ENCODE measurements around the gene VAPA. TPM values are rescaled to one million over a fixed set of nuclear protein-coding genes. Genes with fewer than 3 reads are reported as not detected.

Gene VAPA
- total RNA-seq = 171 and 242 TPM in 2 replicates

GRCh38 chr18:9913526-9914333, at the start of gene VAPA:
Gene VAPA, plus strand, starts transcription at chr18:9914016. Its CDS starts 241 bp downstream, at chr18:9914257.

GRCh38 chr18:9885170-9886004, 28.4 kb upstream of the VAPA start, which contains the start of gene TXNDC2:
Gene TXNDC2, plus strand, starts transcription at chr18:9885973. Its CDS starts 708 bp downstream, at chr18:9886681.

Other genes with a start within 250 kb of the VAPA start
- 18.9 and 47.7 TPM in 2 replicates for gene RAB31, start 205.7 kb upstream of the VAPA start, total RNA-seq
- 0.64 TPM in 1 of 2 replicates, not detected in the other for gene TXNDC2, start 28.0 kb upstream of the VAPA start, total RNA-seq